ENCODE measurements around the gene REPIN1. TPM values are rescaled to one million over a fixed set of nuclear protein-coding genes. Genes with fewer than 3 reads are reported as not detected.

REPIN1 gene
- total and polyA plus RNA-seq, 2 donors (not counting 1 experiment from before 2014, with no cell fraction given) = 165 to 190 TPM

GRCh38 chr7:150403376-150404171 lies 35.0 kb downstream of the REPIN1 start:
- H3K27me3 Mint-ChIP-seq = no peaks in the 10 kb centered on the region
- peaks cover 0 to 5% of the 10 kb centered on the region in 2 experiments for H3K36me3 ChIP-seq (replicated peaks in 1 of 2; ENCODE audit: control extremely low read depth in 1 of 2, control insufficient read depth in 1 of 2, extremely low read depth in 1 of 2, insufficient read depth in 2 of 2, low read length in 1 of 2)
- WGBS (ENCODE audit: insufficient coverage) = 94% methylated on average over 5 of the region's 13 CpGs
- H4K20me1 ChIP-seq (ENCODE audit: control insufficient read depth, insufficient read depth, low read length, poor library complexity, severe bottlenecking) = no peaks in the 10 kb centered on the region
- peak overlapping the region; percentile 100 for H3K27ac Mint-ChIP-seq
- intact Hi-C loops (cut with micrococcal nuclease) = loop anchor here (10.0 kb wide), 1 partner anchor 979 kb away; no protein-coding TSS in a partner anchor
- H3K27ac ChIP-seq (ENCODE audit: low read length in 2 of 2) = peak overlapping the region; percentile 93 to 97
- POLR2A ChIA-PET = interaction anchor here (0.5 to 7.1 kb wide), 7 partner anchors 12 to 36 kb away, joined by 4 to 120 read pairs (median 8); partner anchors contain the start of gene REPIN1
- CTCF ChIA-PET = interaction anchor here (0.6 to 5.3 kb wide), 11 partner anchors 10 to 47 kb away, joined by 3 to 71 read pairs (median 4); partner anchors contain the start of gene REPIN1
- TF ChIP-seq EZH2 (IDR thresholded peaks at IDR 0.05; ENCODE audit: borderline replicate concordance, insufficient read depth, low read depth, low read length, poor library complexity, severe bottlenecking) (no peak), CTCF (IDR thresholded peaks at IDR 0.05) (no peak)
- H3K4me3 ChIP-seq (ENCODE audit: control extremely low read depth in 1 of 5, extremely low read depth in 1 of 5, insufficient read depth in 1 of 5, low read depth in 2 of 5, low read length in 4 of 5) = peak overlapping the region in 1 of 5 experiments; percentile 79
- no peak for DNase-seq
- H3K9me3 ChIP-seq (ENCODE audit: control extremely low read depth in 1 of 3, control insufficient read depth in 2 of 3, insufficient read depth in 1 of 3, low read length in 2 of 3) = peaks cover 0 to 3% (median 0%) of the 10 kb centered on the region in 3 donors
- peak overlapping the region; percentile 95 for H3K4me2 ChIP-seq (replicated peaks; ENCODE audit: low read depth, low read length, poor library complexity, severe bottlenecking)
- H3K9ac ChIP-seq (ENCODE audit: low read length) = peak overlapping the region; percentile 94
- peak overlapping the region; percentile 83 for H2AFZ ChIP-seq (ENCODE audit: insufficient read depth, low read depth, low read length, poor library complexity, severe bottlenecking)
- H3K27me3 ChIP-seq (replicated peaks in 1 of 4; ENCODE audit: control extremely low read depth in 1 of 4, control insufficient read depth in 3 of 4, insufficient read depth in 4 of 4, low read length in 3 of 4) = no peaks in the 10 kb centered on the region
- H3K9me3 Mint-ChIP-seq (ENCODE audit: insufficient read depth) = no peaks in the 10 kb centered on the region
- peaks cover 38 to 48% of the 10 kb centered on the region in 2 donors for H3K4me1 ChIP-seq (ENCODE audit: control insufficient read depth in 2 of 2, insufficient read depth in 2 of 2, low read length in 2 of 2)
- H3K4me3 Mint-ChIP-seq = peak overlapping the region; percentile 97
- peaks cover 49% of the 10 kb centered on the region for H3K4me1 Mint-ChIP-seq
- peaks cover 20% of the 10 kb centered on the region for H3K79me2 ChIP-seq (ENCODE audit: control insufficient read depth, insufficient read depth, low read length)
- no peak for ATAC-seq (ENCODE audit: low read depth)
